Endothelial cell of umbilical vein (primary cell): ENCODE measurements around the gene IMPA2. TPM values are rescaled to one million over a fixed set of nuclear protein-coding genes. Genes with fewer than 3 reads are reported as not detected.

ENCODE experiments used
- BruUV-seq: library from RNA; stranded (reverse); fragments of 400-500 nt; replicated peaks from 2 replicates; lab custom pipeline; 2021; lab: Mats Ljungman, UMichigan
- CTCF ChIA-PET: fragments of 300-600, 350-600 bp; sonication (Branson Sonifier 250); formaldehyde crosslinking; loops from one replicate; lab custom pipeline; 2021; ENCODE audit warnings: antibody characterized with exemption, inconsistent platforms; lab: Charles Lee
- POLR2A ChIA-PET: fragments of 300-600, 350-600 bp; sonication (Branson Sonifier 250); formaldehyde crosslinking; loops from one replicate; lab custom pipeline; 2021; ENCODE audit warnings: antibody characterized with exemption, inconsistent platforms; lab: Charles Lee
- DNase-seq: peaks from one replicate; pipeline ENCODE4 v3.0.0-alpha.2; 2011; ENCODE audit warnings: low read depth, low spot score
- FAIRE-seq: peaks from 2 replicates; lab custom pipeline; 2011; peaks lifted over from hg19 to GRCh38; lab: Jason Lieb, UNC
- H2AFZ ChIP-seq: 2 replicates; pipeline ENCODE4 v1.6.0; 2012; ENCODE audit warnings: low read depth, low read length, control low read depth, inconsistent platforms
- H3K27ac ChIP-seq: 2 replicates; pipeline ENCODE4 v1.5.1; 2011; ENCODE audit warnings: low read depth, mild to moderate bottlenecking, control low read depth, low read length, moderate library complexity; ENCODE audit not compliant: insufficient read depth
- H3K27me3 ChIP-seq, 2 experiments: 2 replicates each; pipeline versions ENCODE4 v1.6.0 to v1.6.1; 2011; ENCODE audit warnings: low read length in 2 of 2, mixed read lengths in 1 of 2; ENCODE audit not compliant: control insufficient read depth in 2 of 2, insufficient read depth in 2 of 2
- H3K36me3 ChIP-seq, 2 experiments: 2 replicates in 1 of 2; 3 replicates in 1 of 2; pipeline ENCODE4 v1.5.1; 2011; ENCODE audit warnings: low read length in 2 of 2, mild to moderate bottlenecking in 1 of 2, moderate library complexity in 1 of 2; ENCODE audit not compliant: control insufficient read depth in 2 of 2, insufficient read depth in 2 of 2; ENCODE audit errors: extremely low read depth in 1 of 2
- H3K4me1 ChIP-seq: 3 replicates; pipeline ENCODE4 v1.5.1; 2011; ENCODE audit warnings: mild to moderate bottlenecking, low read length; ENCODE audit not compliant: control insufficient read depth, insufficient read depth; ENCODE audit errors: extremely low read depth
- H3K4me2 ChIP-seq: 2 replicates; pipeline ENCODE4 v1.6.1; 2011; ENCODE audit warnings: low read length, control low read depth, mixed read lengths; ENCODE audit not compliant: insufficient read depth
- H3K4me3 ChIP-seq, 3 experiments: fragments of 200-600 bp in 1 of 3; sonication (generic), shearing (Covaris generic) in 1 of 3; replicated peaks in 1 of 3; 2 replicates each; pipeline ENCODE4 v1.5.1; 2011 to 2016; ENCODE audit warnings: control low read depth in 3 of 3, low read length in 3 of 3, mild to moderate bottlenecking in 2 of 3, inconsistent platforms in 1 of 3, low read depth in 1 of 3, moderate library complexity in 1 of 3; ENCODE audit not compliant: insufficient read depth in 1 of 3
- H3K79me2 ChIP-seq: 2 replicates; pipeline ENCODE4 v1.6.0; 2012; ENCODE audit warnings: low read length, inconsistent platforms; ENCODE audit not compliant: control insufficient read depth, insufficient read depth
- H3K9ac ChIP-seq: replicated peaks from 2 replicates; pipeline ENCODE3; 2011; ENCODE audit warnings: low read length, control low read depth; ENCODE audit not compliant: insufficient read depth; ENCODE audit errors: extremely low read depth
- H3K9me1 ChIP-seq: replicated peaks from 3 replicates; pipeline ENCODE4 v1.6.0; 2011; ENCODE audit warnings: mild to moderate bottlenecking, low read length; ENCODE audit not compliant: control insufficient read depth, insufficient read depth; ENCODE audit errors: extremely low read depth
- H3K9me3 ChIP-seq: replicated peaks from 2 replicates; pipeline ENCODE4 v1.5.1; 2012; ENCODE audit warnings: low read length, inconsistent platforms; ENCODE audit not compliant: control insufficient read depth, insufficient read depth
- H4K20me1 ChIP-seq: replicated peaks from 2 replicates; pipeline ENCODE3; 2011; ENCODE audit warnings: mild to moderate bottlenecking, low read length; ENCODE audit not compliant: control insufficient read depth, insufficient read depth; ENCODE audit errors: extremely low read depth
- CTCF ChIP-seq, 2 donors: IDR thresholded peaks; 1 replicate in 1 of 2; 2 replicates in 1 of 2; pipeline ENCODE4 v1.5.1; 2011; ENCODE audit warnings: low read length in 2 of 2, mild to moderate bottlenecking in 2 of 2, moderate library complexity in 2 of 2, control low read depth in 1 of 2, inconsistent platforms in 1 of 2, low read depth in 1 of 2; ENCODE audit not compliant: insufficient read depth in 1 of 2; ENCODE audit errors: extremely low read depth in 1 of 2
- EZH2 ChIP-seq: IDR thresholded peaks from 2 replicates; pipeline ENCODE4 v1.6.1; 2012; ENCODE audit warnings: borderline replicate concordance, low read depth, mild to moderate bottlenecking, moderate library complexity, low read length, inconsistent platforms; ENCODE audit not compliant: severe bottlenecking
- FOS ChIP-seq: IDR thresholded peaks from 2 replicates; pipeline ENCODE4 v1.6.1; 2011; ENCODE audit warnings: mild to moderate bottlenecking, low read length, moderate library complexity, borderline replicate concordance; ENCODE audit not compliant: insufficient read depth
- GATA2 ChIP-seq: IDR thresholded peaks from 2 replicates; pipeline ENCODE4 v1.7.0; 2011; ENCODE audit warnings: low read depth, mild to moderate bottlenecking, moderate library complexity, mixed read lengths, low read length; ENCODE audit not compliant: insufficient read length, insufficient read depth
- JUN ChIP-seq: IDR thresholded peaks from 2 replicates; pipeline ENCODE4 v1.6.1; 2011; ENCODE audit warnings: borderline replicate concordance, low read depth; ENCODE audit not compliant: insufficient read length, insufficient read depth
- MAX ChIP-seq: IDR thresholded peaks from 2 replicates; pipeline ENCODE4 v1.6.1; 2011; ENCODE audit not compliant: insufficient read depth, insufficient read length
- MYC ChIP-seq: IDR thresholded peaks from one replicate; pipeline ENCODE4 v1.6.1; 2011; ENCODE audit warnings: mild to moderate bottlenecking, low read depth, low read length
- POLR2A ChIP-seq: IDR thresholded peaks from 2 replicates; pipeline ENCODE4 v1.6.1; 2012; ENCODE audit warnings: low read depth, mild to moderate bottlenecking, control low read depth, low read length
- POLR2AphosphoS5 ChIP-seq: IDR thresholded peaks from 2 replicates; pipeline ENCODE4 v1.6.1; 2012; ENCODE audit warnings: low read depth, mild to moderate bottlenecking, control low read depth, low read length, moderate library complexity; ENCODE audit not compliant: insufficient read depth
- dilution Hi-C: fragments of 300-500 bp; cut with MboI; formaldehyde crosslinking; loops from one replicate; pipeline ENCODE4 v1.15.0; 2019; ENCODE audit warnings: low sequenced_read_pairs; ENCODE audit not compliant: extremely low pct_ligation_motif_present
- intact Hi-C: fragments of 100-400 bp; cut with micrococcal nuclease; formaldehyde crosslinking; loops from one replicate; pipeline ENCODE4 v1.10.0; 2022
- polyA plus RNA-seq, 4 experiments: library from polyadenylated mRNA; depleted of rRNA in 3 of 4; stranded (reverse) in 3 of 4; unstranded in 1 of 4; fragments of >200 nt; gene quantifications; 2 replicates each; pipeline versions ENCODE4 v1.2.1 to v1.2.3, GENCODE V29; 2011 to 2012; ENCODE audit warnings: missing spikeins in 1 of 4
- total RNA-seq: library from RNA; stranded (reverse); gene quantifications from 2 replicates; pipeline ENCODE4 v1.2.3, GENCODE V29; 2021

The IMPA2 gene
- total and polyA plus RNA-seq, 2 donors (not counting 3 experiments of a cell fraction or from before 2014, with no cell fraction given): 6.1 to 8.0 TPM

- H3K36me3 ChIP-seq: no peaks in the 10 kb centered on the region
- H3K9me1 ChIP-seq: no peaks in the 10 kb centered on the region
- no peak overlapping the region for H3K9ac ChIP-seq
- no peak for FAIRE-seq
- H3K4me3 ChIP-seq: no peak overlapping the region
- POLR2A ChIA-PET: no interaction called here
- no peaks in the 10 kb centered on the region for H3K4me1 ChIP-seq
- H3K27me3 ChIP-seq: no peaks in the 10 kb centered on the region
- no TSS peak for BruUV-seq
- dilution Hi-C loops (no loop called here), intact Hi-C loops (no loop called here)
- no peaks in the 10 kb centered on the region for H4K20me1 ChIP-seq
- no peak for DNase-seq
- no peak overlapping the region for H3K4me2 ChIP-seq
- no peak overlapping the region for H2AFZ ChIP-seq
- no peaks in the 10 kb centered on the region for H3K79me2 ChIP-seq
- H3K9me3 ChIP-seq: no peaks in the 10 kb centered on the region
- no peak for TF ChIP-seq POLR2A
- TF ChIP-seq MYC: no peak
- TF ChIP-seq CTCF (IDR thresholded peaks at IDR 0.05; ENCODE audit: extremely low read depth in 1 of 2, insufficient read depth in 1 of 2, low read depth in 1 of 2, low read length in 2 of 2): no peak
- TF ChIP-seq JUN: no peak
- TF ChIP-seq EZH2: no peak
- TF ChIP-seq MAX: no peak
- TF ChIP-seq GATA2: no peak
- no peak for TF ChIP-seq POLR2AphosphoS5
- no peak for TF ChIP-seq FOS
- H3K27ac ChIP-seq: no peak overlapping the region
- CTCF ChIA-PET: interaction anchor here (1.8 kb wide), 1 partner anchor 33 kb away, joined by 4 read pairs; the partner anchor contains the start of gene IMPA2
Measured at GRCh38 chr18:12014086-12014485, 32.8 kb downstream of the IMPA2 start.
